A549 (cell line): ENCODE results near the gene PPM1M. TPM values are rescaled to one million over a fixed set of nuclear protein-coding genes. Genes with fewer than 3 reads are reported as not detected.

ENCODE experiments used
- ATAC-seq, 2 experiments: fragments of 200-7000 bp in 1 of 2; fragments of >200 bp in 1 of 2; cut with Nextera tagmentation in 1 of 2; cut with Tn5 transposase in 1 of 2; 3 replicates each; pipeline versions ENCODE4 v1.8.0 to v1.9.1; 2018 to 2020; ENCODE audit warnings: mild to moderate bottlenecking in 1 of 2, moderate library complexity in 1 of 2
- CTCF ChIA-PET: fragments of 300-600 bp; sonication (Branson Sonifier 250); formaldehyde crosslinking; extraction: SDS; loops from one replicate; lab custom pipeline; 2021; ENCODE audit warnings: antibody characterized with exemption, inconsistent platforms; lab: Yijun Ruan, JAX
- POLR2A ChIA-PET: fragments of 350-600 bp; formaldehyde crosslinking; extraction: SDS; loops from one replicate; lab custom pipeline; 2021; ENCODE audit warnings: antibody characterized with exemption, inconsistent platforms; lab: Yijun Ruan, JAX
- DNase-seq, 2 experiments: peaks; one replicate each; pipeline versions ENCODE4 v3.0.0 to v3.0.0-alpha.2; 2011 to 2016; ENCODE audit warnings: low read depth in 1 of 2, low spot score in 1 of 2
- FAIRE-seq: peaks from 2 replicates; lab custom pipeline; 2011; peaks lifted over from hg19 to GRCh38; lab: Jason Lieb, UNC
- H3K27ac ChIP-seq, 2 experiments: fragments of >200 bp; sonication (Bioruptor Twin); formaldehyde crosslinking; 3 replicates each; pipeline ENCODE4 v1.5.1; 2016 to 2017
- H3K4me1 ChIP-seq: fragments of >200 bp; sonication (Bioruptor Twin); formaldehyde crosslinking; 3 replicates; pipeline ENCODE4 v1.6.1; 2016
- H3K4me2 ChIP-seq: fragments of >200 bp; sonication (Bioruptor Twin); formaldehyde crosslinking; 3 replicates; pipeline ENCODE4 v1.6.1; 2016
- H3K4me3 ChIP-seq: fragments of >200 bp; sonication (Bioruptor Twin); formaldehyde crosslinking; 3 replicates; pipeline ENCODE4 v1.5.1; 2016
- H3K9me3 ChIP-seq: fragments of >200 bp; sonication (Bioruptor Twin); formaldehyde crosslinking; 3 replicates; pipeline ENCODE4 v1.6.1; 2016
- BHLHE40 ChIP-seq: IDR thresholded peaks from 2 replicates; pipeline ENCODE4 v1.6.1; 2012; ENCODE audit warnings: low read depth, low read length, inconsistent platforms
- CEBPB ChIP-seq, 2 experiments: fragments of >200 bp in 1 of 2; sonication (Bioruptor Twin) in 1 of 2; formaldehyde crosslinking in 1 of 2; IDR thresholded peaks; 2 replicates each; pipeline ENCODE4 v1.6.1; 2012 to 2016
- GATA3 ChIP-seq: IDR thresholded peaks from 2 replicates; pipeline ENCODE4 v1.6.1; 2012; ENCODE audit warnings: borderline replicate concordance
- HDAC2 ChIP-seq: fragments of 200-600 bp; sonication (generic); IDR thresholded peaks from 2 replicates; pipeline ENCODE4 v1.6.1; 2016
- JUN ChIP-seq, 2 experiments: fragments of >200 bp; sonication (Bioruptor Twin); formaldehyde crosslinking; IDR thresholded peaks; 2 replicates in 1 of 2; 3 replicates in 1 of 2; pipeline ENCODE4 v1.6.1; 2016 to 2017
- MAFK ChIP-seq: fragments of 450-650 bp; IDR thresholded peaks from 2 replicates; pipeline ENCODE4 v1.6.1; 2014; ENCODE audit not compliant: partially characterized antibody
- NFE2L2 ChIP-seq: fragments of 150-350 bp; conservative IDR thresholded peaks from 2 replicates; pipeline ENCODE4 v1.6.1; 2014; ENCODE audit warnings: low read length
- POLR2AphosphoS2 ChIP-seq: conservative IDR thresholded peaks from 2 replicates; pipeline ENCODE4 v1.6.1; 2012; ENCODE audit warnings: low read length, improper control_type of control experiment, inconsistent platforms
- ZNF302 ChIP-seq: fragments of 250-450 bp; sonication (Bioruptor Pico); IDR thresholded peaks from 2 replicates; pipeline ENCODE4 v1.9.0; 2021; ENCODE audit warnings: inconsistent platforms, mild to moderate bottlenecking, moderate library complexity
- ZSCAN20 ChIP-seq: fragments of 250-450 bp; sonication (Bioruptor Pico); IDR thresholded peaks from 2 replicates; pipeline ENCODE4 v1.8.0; 2022; ENCODE audit warnings: mild to moderate bottlenecking, moderate library complexity
- WGBS: methylation state at CpG from one replicate; pipeline ENCODE4 v1.1.6; 2017; ENCODE audit errors: missing lambda C conversion rate; 5-methylcytosine and 5-hydroxymethylcytosine counted together
- polyA plus RNA-seq, 4 experiments: library from polyadenylated mRNA; depleted of rRNA in 3 of 4; stranded (reverse); fragments of >200 nt; fragmentation: RNase III in 1 of 4; extraction: RNeasy Plus Mini Kit Qiagen cat#74134 plus additional on column Dnase treatment in 1 of 4; gene quantifications; 2 replicates in 3 of 4; 3 replicates in 1 of 4; pipeline ENCODE4 v1.2.3, GENCODE V29; 2011 to 2017
- TF ChIP-seq, protein P1 (sequence below): fragments of 250-450 bp; sonication (Bioruptor Pico); IDR thresholded peaks from 2 replicates; pipeline ENCODE4 v1.5.0; 2021; ENCODE audit warnings: mild to moderate bottlenecking, moderate library complexity, borderline replicate concordance
- TF ChIP-seq, protein P2 (sequence below): IDR thresholded peaks from 2 replicates; pipeline ENCODE4 v1.6.1; 2012
- TF ChIP-seq, protein P3 (sequence below): fragments of >200 bp; sonication (Bioruptor Twin); formaldehyde crosslinking; IDR thresholded peaks from 3 replicates; pipeline ENCODE4 v1.6.1; 2016
- TF ChIP-seq, protein P4 (sequence below): IDR thresholded peaks from 2 replicates; pipeline ENCODE4 v1.6.1; 2012
- TF ChIP-seq, protein P5 (sequence below): fragments of 200-600 bp; sonication (generic); IDR thresholded peaks from 2 replicates; pipeline ENCODE4 v1.6.1; 2016; ENCODE audit warnings: antibody characterized with exemption, mild to moderate bottlenecking, moderate library complexity

The PPM1M gene
- polyA plus RNA-seq, 2 of the 4 experiments (the other 2 are of a cell fraction) = 5.9 to 6.3 TPM

DNA sequence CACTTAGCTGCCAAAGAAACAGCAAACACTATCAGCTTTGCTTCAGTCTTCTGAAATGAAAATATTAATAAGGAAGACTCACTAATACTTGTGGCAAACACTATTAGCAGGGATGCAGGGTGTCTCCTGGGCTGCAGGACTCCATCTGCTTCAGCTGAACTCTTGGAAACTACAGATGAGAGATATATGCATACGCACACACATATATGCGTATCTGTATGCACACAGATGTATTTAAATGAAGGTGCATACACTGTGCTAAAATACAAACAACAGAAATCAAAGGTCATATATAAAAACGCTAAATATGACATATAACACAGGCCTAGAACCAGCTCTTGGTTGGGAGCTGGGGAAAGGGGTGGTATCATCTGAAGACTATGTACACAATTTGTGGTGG, 10.6 kb downstream of the PPM1M start:
- no peak overlapping the region for H3K4me2 ChIP-seq
- TF ChIP-seq, protein P1, sequence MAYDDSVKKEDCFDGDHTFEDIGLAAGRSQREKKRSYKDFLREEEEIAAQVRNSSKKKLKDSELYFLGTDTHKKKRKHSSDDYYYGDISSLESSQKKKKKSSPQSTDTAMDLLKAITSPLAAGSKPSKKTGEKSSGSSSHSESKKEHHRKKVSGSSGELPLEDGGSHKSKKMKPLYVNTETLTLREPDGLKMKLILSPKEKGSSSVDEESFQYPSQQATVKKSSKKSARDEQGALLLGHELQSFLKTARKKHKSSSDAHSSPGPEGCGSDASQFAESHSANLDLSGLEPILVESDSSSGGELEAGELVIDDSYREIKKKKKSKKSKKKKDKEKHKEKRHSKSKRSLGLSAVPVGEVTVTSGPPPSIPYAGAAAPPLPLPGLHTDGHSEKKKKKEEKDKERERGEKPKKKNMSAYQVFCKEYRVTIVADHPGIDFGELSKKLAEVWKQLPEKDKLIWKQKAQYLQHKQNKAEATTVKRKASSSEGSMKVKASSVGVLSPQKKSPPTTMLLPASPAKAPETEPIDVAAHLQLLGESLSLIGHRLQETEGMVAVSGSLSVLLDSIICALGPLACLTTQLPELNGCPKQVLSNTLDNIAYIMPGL (CRISPR knock-in tag) = no peak
- TF ChIP-seq NFE2L2 (no peak), MAFK (no peak), ZSCAN20 (no peak), POLR2AphosphoS2 (no peak), CEBPB (IDR thresholded peaks at IDR 0.05) (no peak), GATA3 (no peak)
- TF ChIP-seq, protein P2, sequence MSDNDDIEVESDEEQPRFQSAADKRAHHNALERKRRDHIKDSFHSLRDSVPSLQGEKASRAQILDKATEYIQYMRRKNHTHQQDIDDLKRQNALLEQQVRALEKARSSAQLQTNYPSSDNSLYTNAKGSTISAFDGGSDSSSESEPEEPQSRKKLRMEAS = no peak
- TF ChIP-seq, protein P3, sequence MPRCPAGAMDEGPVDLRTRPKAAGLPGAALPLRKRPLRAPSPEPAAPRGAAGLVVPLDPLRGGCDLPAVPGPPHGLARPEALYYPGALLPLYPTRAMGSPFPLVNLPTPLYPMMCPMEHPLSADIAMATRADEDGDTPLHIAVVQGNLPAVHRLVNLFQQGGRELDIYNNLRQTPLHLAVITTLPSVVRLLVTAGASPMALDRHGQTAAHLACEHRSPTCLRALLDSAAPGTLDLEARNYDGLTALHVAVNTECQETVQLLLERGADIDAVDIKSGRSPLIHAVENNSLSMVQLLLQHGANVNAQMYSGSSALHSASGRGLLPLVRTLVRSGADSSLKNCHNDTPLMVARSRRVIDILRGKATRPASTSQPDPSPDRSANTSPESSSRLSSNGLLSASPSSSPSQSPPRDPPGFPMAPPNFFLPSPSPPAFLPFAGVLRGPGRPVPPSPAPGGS = no peak
- TF ChIP-seq, all 56 proteins: peak for 0
- FAIRE-seq = no peak
- Histone ChIP-seq H3K4me1 (no peaks in the 10 kb centered on the region), H3K9me3 (no peaks in the 10 kb centered on the region), H3K27ac (no peak overlapping the region), H3K4me3 (no peak overlapping the region)
- WGBS = 63% methylated on average over 3 of the region's 3 CpGs
- CTCF ChIA-PET = interaction anchor here (0.7 to 1.5 kb wide), 5 partner anchors 22 to 35 kb away, joined by 3 to 6 read pairs (median 3); partner anchors contain the start of gene WDR82
- no peak for DNase-seq
- POLR2A ChIA-PET = no interaction called here
- no peak for ATAC-seq

DNA sequence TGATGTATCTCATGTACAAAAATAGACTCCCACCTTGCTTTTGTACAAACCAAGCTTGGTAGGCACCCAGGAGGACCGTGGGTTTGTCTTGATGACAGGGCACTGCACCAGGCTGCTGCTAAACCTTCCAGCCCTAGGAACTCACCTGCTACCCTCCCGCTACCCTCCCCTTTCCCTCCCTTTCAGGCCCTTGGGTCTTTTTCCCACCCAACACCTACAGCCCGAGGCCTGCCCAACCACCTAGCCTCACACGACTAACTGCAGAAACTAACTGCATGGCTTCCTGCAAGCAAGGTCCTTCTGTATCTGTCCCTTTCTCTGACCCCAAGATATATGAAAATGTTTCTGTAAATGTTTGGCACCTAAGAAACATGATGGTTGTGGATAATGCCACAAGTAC, 11.1 kb downstream of the PPM1M start:
- Histone ChIP-seq H3K4me3 (no peak overlapping the region), H3K4me2 (no peak overlapping the region), H3K9me3 (no peaks in the 10 kb centered on the region), H3K4me1 (no peaks in the 10 kb centered on the region), H3K27ac (no peak overlapping the region)
- CTCF ChIA-PET = interaction anchor here (1.0 to 1.5 kb wide), 3 partner anchors 26 to 35 kb away, joined by 3 to 6 read pairs (median 6); no protein-coding TSS in a partner anchor
- DNase-seq (no peak), FAIRE-seq (no peak), ATAC-seq (no peak)
- POLR2A ChIA-PET = no interaction called here
- 90% methylated on average over 4 of the region's 4 CpGs for WGBS
- TF ChIP-seq HDAC2 (no peak), BHLHE40 (no peak), POLR2AphosphoS2 (no peak), JUN (IDR thresholded peaks at IDR 0.05) (no peak), NFE2L2 (no peak), ZNF302 (no peak)
- TF ChIP-seq, protein P4, sequence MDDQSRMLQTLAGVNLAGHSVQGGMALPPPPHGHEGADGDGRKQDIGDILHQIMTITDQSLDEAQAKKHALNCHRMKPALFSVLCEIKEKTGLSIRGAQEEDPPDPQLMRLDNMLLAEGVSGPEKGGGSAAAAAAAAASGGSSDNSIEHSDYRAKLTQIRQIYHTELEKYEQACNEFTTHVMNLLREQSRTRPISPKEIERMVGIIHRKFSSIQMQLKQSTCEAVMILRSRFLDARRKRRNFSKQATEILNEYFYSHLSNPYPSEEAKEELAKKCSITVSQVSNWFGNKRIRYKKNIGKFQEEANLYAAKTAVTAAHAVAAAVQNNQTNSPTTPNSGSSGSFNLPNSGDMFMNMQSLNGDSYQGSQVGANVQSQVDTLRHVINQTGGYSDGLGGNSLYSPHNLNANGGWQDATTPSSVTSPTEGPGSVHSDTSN = no peak
- TF ChIP-seq, protein P5, sequence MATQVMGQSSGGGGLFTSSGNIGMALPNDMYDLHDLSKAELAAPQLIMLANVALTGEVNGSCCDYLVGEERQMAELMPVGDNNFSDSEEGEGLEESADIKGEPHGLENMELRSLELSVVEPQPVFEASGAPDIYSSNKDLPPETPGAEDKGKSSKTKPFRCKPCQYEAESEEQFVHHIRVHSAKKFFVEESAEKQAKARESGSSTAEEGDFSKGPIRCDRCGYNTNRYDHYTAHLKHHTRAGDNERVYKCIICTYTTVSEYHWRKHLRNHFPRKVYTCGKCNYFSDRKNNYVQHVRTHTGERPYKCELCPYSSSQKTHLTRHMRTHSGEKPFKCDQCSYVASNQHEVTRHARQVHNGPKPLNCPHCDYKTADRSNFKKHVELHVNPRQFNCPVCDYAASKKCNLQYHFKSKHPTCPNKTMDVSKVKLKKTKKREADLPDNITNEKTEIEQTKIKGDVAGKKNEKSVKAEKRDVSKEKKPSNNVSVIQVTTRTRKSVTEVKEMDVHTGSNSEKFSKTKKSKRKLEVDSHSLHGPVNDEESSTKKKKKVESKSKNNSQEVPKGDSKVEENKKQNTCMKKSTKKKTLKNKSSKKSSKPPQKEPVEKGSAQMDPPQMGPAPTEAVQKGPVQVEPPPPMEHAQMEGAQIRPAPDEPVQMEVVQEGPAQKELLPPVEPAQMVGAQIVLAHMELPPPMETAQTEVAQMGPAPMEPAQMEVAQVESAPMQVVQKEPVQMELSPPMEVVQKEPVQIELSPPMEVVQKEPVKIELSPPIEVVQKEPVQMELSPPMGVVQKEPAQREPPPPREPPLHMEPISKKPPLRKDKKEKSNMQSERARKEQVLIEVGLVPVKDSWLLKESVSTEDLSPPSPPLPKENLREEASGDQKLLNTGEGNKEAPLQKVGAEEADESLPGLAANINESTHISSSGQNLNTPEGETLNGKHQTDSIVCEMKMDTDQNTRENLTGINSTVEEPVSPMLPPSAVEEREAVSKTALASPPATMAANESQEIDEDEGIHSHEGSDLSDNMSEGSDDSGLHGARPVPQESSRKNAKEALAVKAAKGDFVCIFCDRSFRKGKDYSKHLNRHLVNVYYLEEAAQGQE = no peak
